DOHH2 (cell line): ENCODE data around the gene ACTR1B.

Source experiments
- H3F3A ChIP-seq: fragments of 200-600 bp; sonication (generic), shearing (Covaris generic); 2 replicates; pipeline ENCODE4 v1.6.0; 2016; ENCODE audit warnings: antibody characterized with exemption, mild to moderate bottlenecking; ENCODE audit not compliant: control insufficient read depth, insufficient read depth
- H3K27ac ChIP-seq: fragments of 200-600 bp; sonication (generic); 2 replicates; pipeline ENCODE4 v1.5.1; 2014; ENCODE audit warnings: low read depth, mild to moderate bottlenecking, low read length, moderate library complexity
- H3K27me3 ChIP-seq: fragments of 200-600 bp; sonication (generic); 2 replicates; pipeline ENCODE4 v1.6.1; 2014; ENCODE audit warnings: mild to moderate bottlenecking, low read length, mixed read lengths; ENCODE audit not compliant: control insufficient read depth
- H3K36me3 ChIP-seq: fragments of 200-600 bp; sonication (generic); 2 replicates; pipeline ENCODE4 v1.6.1; 2014; ENCODE audit warnings: mild to moderate bottlenecking, low read length, moderate library complexity, mixed read lengths; ENCODE audit not compliant: control insufficient read depth
- H3K4me1 ChIP-seq: fragments of 200-600 bp; sonication (generic); 2 replicates; pipeline ENCODE4 v1.6.1; 2014; ENCODE audit warnings: mild to moderate bottlenecking, low read length, mixed read lengths; ENCODE audit not compliant: control insufficient read depth
- H3K4me2 ChIP-seq: fragments of 200-600 bp; sonication (generic); 2 replicates; pipeline ENCODE4 v1.6.0; 2014; ENCODE audit warnings: mild to moderate bottlenecking, low read length, moderate library complexity
- H3K4me3 ChIP-seq: fragments of 200-600 bp; sonication (generic); 2 replicates; pipeline ENCODE4 v1.5.1; 2014; ENCODE audit warnings: mild to moderate bottlenecking, low read length, mixed read lengths
- H3K79me2 ChIP-seq: fragments of 200-600 bp; sonication (generic); 2 replicates; pipeline ENCODE4 v1.6.1; 2014; ENCODE audit warnings: mild to moderate bottlenecking, low read length, mixed read lengths; ENCODE audit not compliant: control insufficient read depth
- H3K9me2 ChIP-seq: fragments of 200-600 bp; sonication (generic); replicated peaks from 2 replicates; pipeline ENCODE4 v1.6.1; 2014; ENCODE audit warnings: mild to moderate bottlenecking, low read length, mixed read lengths; ENCODE audit not compliant: control insufficient read depth
- H3K9me3 ChIP-seq: fragments of 200-600 bp; sonication (generic); 2 replicates; pipeline ENCODE4 v1.6.1; 2014; ENCODE audit warnings: antibody characterized with exemption, low read length, mixed read lengths; ENCODE audit not compliant: control insufficient read depth, insufficient read depth
- H4K20me1 ChIP-seq: fragments of 200-600 bp; sonication (generic); 2 replicates; pipeline ENCODE4 v1.6.0; 2014; ENCODE audit warnings: low read depth, mild to moderate bottlenecking, antibody characterized with exemption, low read length, moderate library complexity; ENCODE audit not compliant: control insufficient read depth, insufficient read depth
- CTCF ChIP-seq: fragments of 200-600 bp; sonication (generic); IDR thresholded peaks from one replicate; pipeline ENCODE4 v1.5.1; 2014; ENCODE audit warnings: antibody characterized with exemption, mild to moderate bottlenecking, low read depth, low read length; ENCODE audit not compliant: poor library complexity, severe bottlenecking
- EZH2phosphoT487 ChIP-seq: fragments of 200-600 bp; sonication (generic); IDR thresholded peaks from 2 replicates; pipeline ENCODE4 v1.6.1; 2017; ENCODE audit warnings: borderline replicate concordance, mild to moderate bottlenecking, antibody characterized with exemption, low read length, moderate library complexity, mixed read lengths

Gene ACTR1B

GRCh38 chr2:97662895-97663625, 784 bp downstream of the ACTR1B start:
- H3K4me1 ChIP-seq = peaks cover 20% of the 10 kb centered on the region
- peaks cover 13% of the 10 kb centered on the region for H4K20me1 ChIP-seq
- TF ChIP-seq EZH2phosphoT487 = no peak
- TF ChIP-seq CTCF = no peak
- peaks cover 47% of the 10 kb centered on the region for H3K36me3 ChIP-seq
- no peaks in the 10 kb centered on the region for H3K9me2 ChIP-seq
- H3K4me2 ChIP-seq = peak overlapping the region; percentile 100
- H3K27me3 ChIP-seq = no peaks in the 10 kb centered on the region
- H3K79me2 ChIP-seq = peaks cover 39% of the 10 kb centered on the region
- H3K9me3 ChIP-seq = no peaks in the 10 kb centered on the region
- H3K27ac ChIP-seq = peak overlapping the region; percentile 66
- H3F3A ChIP-seq = no peaks in the 10 kb centered on the region
- peak overlapping the region; percentile 100 for H3K4me3 ChIP-seq

GRCh38 chr2:97662386-97662894, 1.4 kb downstream of the ACTR1B start:
- Histone ChIP-seq H3K79me2 (peaks cover 39% of the 10 kb centered on the region), H3F3A (no peaks in the 10 kb centered on the region), H3K9me2 (no peaks in the 10 kb centered on the region), H3K4me2 (peak overlapping the region; percentile 100), H3K4me3 (peak overlapping the region; percentile 100), H3K36me3 (peaks cover 53% of the 10 kb centered on the region), H3K4me1 (peaks cover 20% of the 10 kb centered on the region), H3K27me3 (no peaks in the 10 kb centered on the region), H4K20me1 (peaks cover 13% of the 10 kb centered on the region), H3K27ac (peak overlapping the region; percentile 66), H3K9me3 (no peaks in the 10 kb centered on the region)
- TF ChIP-seq EZH2phosphoT487 (no peak), CTCF (peak; percentile 8)

- peaks cover 58% of the 10 kb centered on the region for H3K36me3 ChIP-seq
- no peaks in the 10 kb centered on the region for H3K27me3 ChIP-seq
- H3K79me2 ChIP-seq = peaks cover 39% of the 10 kb centered on the region
- H3K9me2 ChIP-seq = no peaks in the 10 kb centered on the region
- peak overlapping the region; percentile 100 for H3K4me3 ChIP-seq
- H3K4me1 ChIP-seq = peaks cover 20% of the 10 kb centered on the region
- H3K27ac ChIP-seq = no peak overlapping the region
- no peaks in the 10 kb centered on the region for H3F3A ChIP-seq
- H4K20me1 ChIP-seq = peaks cover 13% of the 10 kb centered on the region
- peak overlapping the region; percentile 100 for H3K4me2 ChIP-seq
- no peaks in the 10 kb centered on the region for H3K9me3 ChIP-seq
- TF ChIP-seq EZH2phosphoT487 (no peak), CTCF (no peak)
Measured at GRCh38 chr2:97661927-97662326, 1.9 kb downstream of the ACTR1B start.
